ENCODE data around the gene DNAH10.

DNAH10 gene

GRCh38 chr12:123877968-123878367 lies 115.9 kb downstream of the DNAH10 start:
- DNase-seq (ENCODE audit: low read depth in 4 of 4, low spot score in 1 of 4) = no peak

- DNase-seq (ENCODE audit: low read depth in 4 of 4, low spot score in 1 of 4) = no peak
These were observed 117.0 kb downstream of the DNAH10 start for GRCh38 chr12:123879101-123879500.

DNA sequence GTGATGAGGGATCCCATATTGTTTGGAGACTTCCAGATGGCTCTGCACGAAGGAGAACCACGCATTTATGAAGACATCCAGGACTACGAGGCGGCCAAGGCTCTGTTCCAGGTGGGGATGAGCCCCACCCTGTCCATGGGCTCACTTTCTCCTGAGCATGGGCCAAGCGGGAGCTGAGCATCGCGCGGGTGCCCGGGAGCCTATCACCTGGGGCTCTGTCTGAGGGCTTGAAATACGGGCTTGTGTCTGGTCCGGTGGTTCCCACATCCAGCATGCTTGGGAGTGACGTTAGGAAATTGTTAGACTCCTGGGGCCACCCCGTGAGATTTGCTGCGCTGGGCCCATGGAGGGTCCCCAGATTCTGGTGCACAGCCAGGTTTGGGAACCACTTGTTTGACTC lies 117.6 kb downstream of the DNAH10 start:
- no peak for DNase-seq (ENCODE audit: low read depth in 4 of 4, low spot score in 1 of 4)

GRCh38 chr12:123882161-123882705 lies 120.1 kb downstream of the DNAH10 start:
- no peak for DNase-seq (ENCODE audit: low read depth in 4 of 4, low spot score in 1 of 4)

DNA sequence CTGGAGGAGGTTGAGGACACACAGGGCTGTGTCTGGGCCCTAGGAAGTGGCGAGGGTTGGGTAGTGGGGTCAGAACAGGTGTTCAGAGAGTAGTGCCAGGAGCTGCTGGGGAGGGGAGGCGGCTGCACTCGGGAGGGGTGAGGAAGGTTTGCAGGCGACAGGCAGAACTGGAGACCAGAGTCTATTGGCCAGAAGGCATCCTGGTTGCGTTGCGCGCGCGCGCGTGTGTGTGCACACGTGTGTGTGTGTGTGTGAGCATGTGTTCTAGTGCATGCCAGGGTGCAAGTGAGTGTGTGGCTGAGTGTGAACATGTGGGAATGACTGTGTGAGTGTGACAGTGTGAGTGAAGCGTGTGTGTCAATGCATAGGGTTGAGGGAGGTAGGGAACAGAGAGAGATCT lies 124.2 kb downstream of the DNAH10 start:
- DNase-seq (ENCODE audit: low read depth in 4 of 4, low spot score in 1 of 4) = no peak

DNA sequence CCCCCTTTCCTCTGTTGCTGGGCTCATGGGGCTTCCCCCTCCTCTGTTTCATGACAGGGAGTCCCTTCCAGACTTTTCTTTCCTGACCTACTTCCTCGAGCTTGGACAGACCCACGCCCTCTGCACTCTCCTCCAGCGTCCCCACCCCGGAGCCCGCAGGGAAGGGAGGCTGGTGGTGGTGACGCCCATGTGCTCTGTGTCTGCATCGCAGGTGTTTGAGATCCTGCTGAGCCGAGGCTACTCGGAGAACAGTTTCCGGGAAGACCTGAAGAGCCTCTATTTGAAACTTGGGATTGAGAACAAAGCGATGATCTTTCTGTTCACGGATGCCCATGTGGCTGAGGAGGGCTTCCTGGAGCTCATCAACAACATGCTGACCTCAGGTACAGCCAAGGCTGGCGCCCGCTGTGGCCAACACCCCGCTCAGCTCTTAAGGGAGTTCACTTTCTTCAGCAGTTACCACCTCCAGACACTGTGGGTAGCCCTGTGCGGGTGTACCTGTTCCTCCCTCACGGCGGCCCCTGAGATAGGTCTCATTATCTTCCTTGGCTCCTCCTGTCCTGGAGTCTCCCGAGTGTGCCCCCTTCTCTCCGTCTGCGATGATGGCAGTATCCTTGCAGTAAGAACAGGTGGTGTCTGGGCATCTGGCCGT lies 125.0 kb downstream of the DNAH10 start:
- no peak for DNase-seq (ENCODE audit: low read depth in 4 of 4, low spot score in 1 of 4)

- DNase-seq (ENCODE audit: low read depth in 4 of 4, low spot score in 1 of 4) = no peak
These were observed 126.9 kb downstream of the DNAH10 start for GRCh38 chr12:123888989-123889388.

DNA sequence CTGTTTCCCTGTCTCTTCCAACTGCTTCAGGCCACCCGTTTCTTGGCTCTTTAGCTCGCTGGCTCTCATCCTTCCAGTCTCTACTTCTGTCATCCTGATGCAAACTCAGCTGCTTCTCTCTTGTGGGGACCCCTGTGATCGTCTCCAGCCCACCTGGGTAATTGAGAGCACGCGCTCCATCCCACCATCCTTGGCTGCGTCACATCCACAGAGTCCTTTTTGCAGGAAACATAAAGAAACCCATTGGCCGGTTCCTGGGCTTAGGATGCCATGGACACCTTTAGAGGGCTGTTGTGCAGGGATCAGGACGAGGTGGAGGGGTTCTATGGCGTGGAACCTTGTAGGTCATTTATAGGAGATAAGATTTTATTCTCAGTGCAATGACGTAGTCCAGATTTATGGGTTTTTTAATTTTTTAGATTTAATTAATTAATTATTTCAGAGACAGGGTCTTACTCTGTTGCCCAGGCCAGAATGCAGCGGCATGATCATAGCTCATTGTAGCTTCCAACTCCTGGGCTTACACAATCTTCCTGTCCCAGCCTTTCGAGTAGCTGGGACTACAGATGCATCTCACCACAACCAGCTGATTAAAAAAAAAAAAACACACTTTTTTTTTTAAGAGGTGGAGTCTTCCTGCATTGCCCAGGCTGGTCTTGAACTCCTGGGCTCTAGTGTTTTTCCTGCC lies 127.9 kb downstream of the DNAH10 start:
- DNase-seq (ENCODE audit: low read depth in 4 of 4, low spot score in 1 of 4) = no peak

DNA sequence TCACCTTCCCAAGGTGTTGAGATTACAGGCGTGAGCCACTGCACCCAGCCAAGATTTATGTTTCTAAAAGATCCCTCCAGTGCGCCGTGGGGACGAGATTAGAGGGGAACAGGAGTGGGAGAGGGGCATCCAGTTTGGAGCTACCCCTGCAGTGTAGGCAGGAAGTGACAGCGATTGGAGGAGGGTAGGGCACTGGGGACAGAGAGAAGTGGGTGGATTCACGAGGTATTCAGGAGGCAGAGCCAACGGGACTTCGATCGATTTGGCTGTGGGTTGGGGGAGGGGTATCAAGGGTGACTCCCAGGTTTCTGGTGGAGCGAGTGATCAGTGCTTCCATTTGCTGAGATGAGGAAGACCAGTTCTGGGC lies 128.4 kb downstream of the DNAH10 start:
- DNase-seq (ENCODE audit: low read depth in 4 of 4, low spot score in 1 of 4) = no peak

- no peak for DNase-seq (ENCODE audit: low read depth in 4 of 4, low spot score in 1 of 4)
These were observed 128.9 kb downstream of the DNAH10 start for GRCh38 chr12:123891011-123891410.

GRCh38 chr12:123891516-123892179 lies 129.5 kb downstream of the DNAH10 start:
- no peak for DNase-seq (ENCODE audit: low read depth in 4 of 4, low spot score in 1 of 4)

GRCh38 chr12:123892180-123892559 lies 130.1 kb downstream of the DNAH10 start:
- DNase-seq (ENCODE audit: low read depth in 4 of 4, low spot score in 1 of 4) = no peak

GRCh38 chr12:123892853-123893252 lies 130.8 kb downstream of the DNAH10 start:
- DNase-seq (ENCODE audit: low read depth in 4 of 4, low spot score in 1 of 4) = no peak

- DNase-seq (ENCODE audit: low read depth in 4 of 4, low spot score in 1 of 4) = no peak
These were observed 131.2 kb downstream of the DNAH10 start for GRCh38 chr12:123893276-123893675.

GRCh38 chr12:123894823-123895345 lies 132.8 kb downstream of the DNAH10 start:
- no peak for DNase-seq (ENCODE audit: low read depth in 4 of 4, low spot score in 1 of 4)

DNA sequence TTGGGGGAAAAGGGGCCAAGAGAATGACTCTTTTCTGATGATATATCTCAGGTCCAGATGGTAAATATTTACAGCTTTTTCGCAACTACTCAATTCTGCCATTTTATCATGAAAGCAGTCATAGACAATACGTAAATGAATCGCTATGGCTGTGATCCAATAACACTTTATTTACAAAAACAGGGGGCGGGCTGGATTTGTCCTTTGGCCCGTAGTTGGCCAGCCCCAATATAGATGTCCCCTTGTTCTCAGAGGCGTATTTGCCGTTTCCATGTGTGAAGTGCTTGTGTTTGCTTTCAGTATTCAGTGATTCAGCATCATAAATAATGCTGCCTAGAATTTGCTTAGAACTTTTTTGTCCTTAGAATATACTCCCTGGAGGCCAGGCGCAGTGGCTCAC lies 133.3 kb downstream of the DNAH10 start:
- DNase-seq (ENCODE audit: low read depth in 4 of 4, low spot score in 1 of 4) = no peak

GRCh38 chr12:123896767-123897166 lies 134.7 kb downstream of the DNAH10 start:
- no peak for DNase-seq (ENCODE audit: low read depth in 4 of 4, low spot score in 1 of 4)

- no peak for DNase-seq (ENCODE audit: low read depth in 4 of 4, low spot score in 1 of 4)
These were observed 135.1 kb downstream of the DNAH10 start for GRCh38 chr12:123897221-123897620.

GRCh38 chr12:123898673-123899072 lies 136.6 kb downstream of the DNAH10 start:
- DNase-seq (ENCODE audit: low read depth in 4 of 4, low spot score in 1 of 4) = no peak

- DNase-seq (ENCODE audit: low read depth in 4 of 4, low spot score in 1 of 4) = no peak
These were observed 137.3 kb downstream of the DNAH10 start for GRCh38 chr12:123899368-123899767.

DNA sequence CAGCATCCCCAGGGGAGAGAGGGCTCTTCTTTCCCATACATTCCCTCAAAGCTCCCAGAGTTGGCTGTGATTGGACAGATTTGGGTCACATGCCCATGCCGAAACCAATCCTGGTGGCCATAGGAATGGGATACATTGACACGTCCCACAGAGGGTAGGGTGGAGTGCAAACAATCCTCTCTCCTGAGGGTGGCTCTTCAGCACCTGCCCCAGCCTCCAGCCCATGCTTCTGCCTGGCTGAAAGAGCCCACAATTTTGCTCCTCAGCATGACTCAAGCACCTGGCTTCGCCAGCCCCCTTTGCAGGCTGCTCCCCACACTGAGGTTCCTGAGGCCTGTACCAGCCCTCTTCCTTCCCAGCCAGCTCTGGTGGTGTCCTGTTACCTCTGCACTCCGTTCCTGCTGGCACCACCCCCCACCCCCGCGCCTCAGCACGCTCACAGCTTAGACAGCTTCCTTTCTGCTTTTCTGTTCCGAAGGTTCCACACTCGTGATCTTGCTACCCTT lies 138.8 kb downstream of the DNAH10 start:
- no peak for DNase-seq (ENCODE audit: low read depth in 4 of 4, low spot score in 1 of 4)

GRCh38 chr12:123902821-123903220 lies 140.7 kb downstream of the DNAH10 start:
- no peak for DNase-seq (ENCODE audit: low read depth in 4 of 4, low spot score in 1 of 4)
